Effector memory CD8-positive, alpha-beta T cell (primary cell): ENCODE data around the gene CCDC192.
"Not testable (repeated sequence)": the region's sequence is repeated elsewhere in the genome, so short reads cannot be mapped to it uniquely, and the experiment has no call there.

Source experiments
- ATAC-seq: fragments of 150-1000 bp; cut with Tn5 transposase; replicated peaks from 2 replicates; pipeline ENCODE4 v1.10.0; 2021; ENCODE audit warnings: mild to moderate bottlenecking, moderate library complexity
- DNase-seq, 3 experiments: peaks; one replicate each; pipeline ENCODE4 v3.0.0; 2021
- H3K27ac Mint-ChIP-seq, 2 donors: one replicate each; pipeline ENCODE4 v1.8.0; 2022; ENCODE audit warnings: mild to moderate bottlenecking in 2 of 2, mixed read lengths in 2 of 2, moderate library complexity in 2 of 2
- H3K27me3 Mint-ChIP-seq, 2 donors: one replicate each; pipeline ENCODE4 v1.8.0; 2022; ENCODE audit warnings: mixed read lengths in 2 of 2
- H3K36me3 Mint-ChIP-seq: one replicate; pipeline ENCODE4 v1.8.0; 2022; ENCODE audit warnings: mild to moderate bottlenecking, moderate library complexity, mixed read lengths; ENCODE audit not compliant: insufficient read depth
- H3K4me1 Mint-ChIP-seq, 2 donors: one replicate each; pipeline ENCODE4 v1.8.0; 2022; ENCODE audit warnings: low read depth in 2 of 2, mixed read lengths in 2 of 2
- H3K4me3 Mint-ChIP-seq, 2 donors: one replicate each; pipeline ENCODE4 v1.8.0; 2022; ENCODE audit warnings: mild to moderate bottlenecking in 2 of 2, mixed read lengths in 2 of 2, moderate library complexity in 2 of 2
- H3K9me3 Mint-ChIP-seq, 2 donors: one replicate each; pipeline ENCODE4 v1.8.0; 2022; ENCODE audit warnings: mixed read lengths in 2 of 2

Gene CCDC192

DNA sequence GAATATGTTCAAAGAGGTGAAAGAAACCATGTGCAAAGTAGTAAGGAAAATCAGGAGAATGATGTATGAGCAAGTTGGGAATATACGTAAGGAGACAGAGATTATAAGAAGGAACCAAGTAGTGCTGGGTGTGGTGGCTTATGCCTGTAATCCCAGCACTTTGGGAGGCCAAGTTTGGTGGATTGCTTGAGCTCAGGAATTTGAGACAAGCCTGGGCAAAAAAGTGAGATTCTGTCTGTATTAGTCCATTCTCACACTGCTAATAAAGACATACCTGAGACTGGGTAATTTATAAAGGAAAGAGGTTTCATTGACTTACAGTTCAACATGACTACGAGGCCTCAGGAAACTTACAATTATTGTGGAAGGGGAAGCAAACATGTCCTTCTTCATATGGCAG lies 88.7 kb downstream of the CCDC192 start:
- H3K9me3 Mint-ChIP-seq, result peaks cover 4 to 20% of the 10 kb centered on the region in 2 donors
- not testable (repeated sequence) for DNase-seq, H3K4me1 Mint-ChIP-seq, H3K36me3 Mint-ChIP-seq, H3K4me3 Mint-ChIP-seq, H3K27me3 Mint-ChIP-seq, ATAC-seq, H3K27ac Mint-ChIP-seq

DNA sequence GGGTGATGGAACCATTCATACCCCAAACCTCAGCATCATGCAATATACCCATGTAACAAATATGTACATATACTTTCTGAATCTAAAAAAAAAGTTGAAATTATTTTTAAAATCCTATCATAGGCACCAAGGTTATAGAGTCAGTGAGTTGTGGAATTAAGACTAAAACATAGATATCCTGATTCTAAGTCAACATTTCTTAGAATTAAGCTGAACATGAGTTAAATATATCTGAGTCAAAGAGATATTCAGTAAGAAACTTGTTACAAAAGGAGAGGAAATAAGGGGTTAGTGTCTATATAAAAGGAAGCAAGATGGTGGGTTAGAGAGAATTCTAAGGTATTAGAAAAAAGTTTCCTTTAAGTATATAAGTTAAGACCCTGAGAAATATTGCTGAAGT lies 89.9 kb downstream of the CCDC192 start:
- Mint-ChIP-seq H3K36me3 (no peaks in the 10 kb centered on the region), H3K9me3 (peaks cover 4 to 20% of the 10 kb centered on the region in 2 donors), H3K27ac (no peak overlapping the region), H3K4me1 (peaks cover 0 to 2% of the 10 kb centered on the region in 2 donors), H3K27me3 (peaks cover 0 to 2% of the 10 kb centered on the region in 2 donors), H3K4me3 (no peak overlapping the region)
- DNase-seq (no peak), ATAC-seq (no peak)

GRCh38 chr5:127793879-127794278 lies 90.7 kb downstream of the CCDC192 start:
- no peak for DNase-seq
- H3K27ac Mint-ChIP-seq, result no peak overlapping the region
- H3K27me3 Mint-ChIP-seq, result peaks cover 0 to 4% of the 10 kb centered on the region in 2 donors
- ATAC-seq, result no peak
- H3K36me3 Mint-ChIP-seq, result no peaks in the 10 kb centered on the region
- H3K9me3 Mint-ChIP-seq, result peaks cover 4 to 16% of the 10 kb centered on the region in 2 donors
- no peak overlapping the region for H3K4me3 Mint-ChIP-seq
- H3K4me1 Mint-ChIP-seq, result peaks cover 0 to 2% of the 10 kb centered on the region in 2 donors

- H3K27ac Mint-ChIP-seq, result no peak overlapping the region
- no peak overlapping the region for H3K4me3 Mint-ChIP-seq
- H3K27me3 Mint-ChIP-seq, result peaks cover 0 to 4% of the 10 kb centered on the region in 2 donors
- peaks cover 0 to 8% of the 10 kb centered on the region in 2 donors for H3K9me3 Mint-ChIP-seq
- H3K36me3 Mint-ChIP-seq, result no peaks in the 10 kb centered on the region
- DNase-seq (no peak), ATAC-seq (no peak)
- no peaks in the 10 kb centered on the region for H3K4me1 Mint-ChIP-seq
Measured at GRCh38 chr5:127796211-127796610, 93.0 kb downstream of the CCDC192 start.

GRCh38 chr5:127799293-127799905 lies 96.2 kb downstream of the CCDC192 start:
- no peak for DNase-seq
- no peaks in the 10 kb centered on the region for H3K36me3 Mint-ChIP-seq
- H3K27ac Mint-ChIP-seq, result no peak overlapping the region

GRCh38 chr5:127801751-127802476 lies 98.7 kb downstream of the CCDC192 start:
- no peaks in the 10 kb centered on the region for H3K9me3 Mint-ChIP-seq
- no peak overlapping the region for H3K4me3 Mint-ChIP-seq
- no peak overlapping the region for H3K27ac Mint-ChIP-seq
- no peaks in the 10 kb centered on the region for H3K4me1 Mint-ChIP-seq
- no peak for ATAC-seq
- no peaks in the 10 kb centered on the region for H3K36me3 Mint-ChIP-seq
- peaks cover 0 to 4% of the 10 kb centered on the region in 2 donors for H3K27me3 Mint-ChIP-seq
- DNase-seq, result no peak

More at GRCh38 chr5:127799293-127799905, 96.2 kb downstream of the CCDC192 start:
- no peak overlapping the region for H3K4me3 Mint-ChIP-seq
- no peak for ATAC-seq
- no peaks in the 10 kb centered on the region for H3K9me3 Mint-ChIP-seq
- H3K4me1 Mint-ChIP-seq, result no peaks in the 10 kb centered on the region
- peaks cover 0 to 4% of the 10 kb centered on the region in 2 donors for H3K27me3 Mint-ChIP-seq

DNA sequence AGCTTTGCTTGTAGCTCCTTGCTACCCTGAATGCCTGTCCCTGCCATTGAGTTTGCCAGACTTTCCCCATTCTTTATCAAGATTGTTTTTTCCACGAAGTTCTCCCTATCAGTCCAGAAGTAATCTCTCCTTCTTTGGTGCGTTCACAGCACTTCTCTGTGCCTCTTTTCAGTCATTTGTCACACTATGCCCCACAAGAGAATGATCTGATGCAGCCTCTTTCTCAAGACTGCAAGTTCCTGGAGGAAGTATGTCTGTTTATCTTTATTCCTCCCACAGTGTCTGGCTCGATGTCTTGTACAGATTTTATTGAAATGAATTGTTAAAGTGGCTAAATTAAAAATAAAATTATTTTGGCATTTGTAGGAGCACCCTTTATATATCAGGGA lies 99.3 kb downstream of the CCDC192 start:
- no peak for ATAC-seq
- no peak overlapping the region for H3K4me3 Mint-ChIP-seq
- no peak overlapping the region for H3K27ac Mint-ChIP-seq
- DNase-seq, result no peak
- H3K9me3 Mint-ChIP-seq, result no peaks in the 10 kb centered on the region
- H3K4me1 Mint-ChIP-seq, result no peaks in the 10 kb centered on the region
- H3K36me3 Mint-ChIP-seq, result no peaks in the 10 kb centered on the region
- H3K27me3 Mint-ChIP-seq, result peaks cover 0 to 4% of the 10 kb centered on the region in 2 donors

DNA sequence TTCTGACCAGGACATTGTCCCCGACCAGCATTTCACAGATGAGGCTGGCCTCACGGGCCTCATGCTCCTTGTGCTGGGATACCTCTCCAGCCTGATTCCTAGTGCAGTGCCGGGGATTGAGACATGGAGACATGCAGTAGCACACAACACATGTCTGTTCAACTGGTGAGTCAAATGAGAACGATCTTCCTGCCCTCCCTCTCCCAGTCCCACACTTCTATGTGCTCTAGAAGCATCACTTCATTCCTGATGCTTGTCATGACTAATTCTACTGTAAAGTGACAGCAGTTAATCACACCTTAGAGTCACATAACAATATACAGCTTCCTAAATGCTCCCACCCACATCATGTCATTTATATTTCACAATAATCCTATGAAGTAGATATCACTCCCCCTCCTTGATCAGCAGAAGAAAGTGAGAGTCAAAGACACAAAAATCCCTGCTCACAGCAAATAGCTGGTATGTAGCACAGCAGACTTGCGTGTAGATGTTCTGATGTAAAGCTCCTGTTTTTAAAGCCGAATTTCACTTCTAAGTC lies 101.8 kb downstream of the CCDC192 start:
- Mint-ChIP-seq H3K4me1 (no peaks in the 10 kb centered on the region), H3K9me3 (no peaks in the 10 kb centered on the region), H3K36me3 (no peaks in the 10 kb centered on the region), H3K27ac (no peak overlapping the region), H3K27me3 (peaks cover 0 to 5% of the 10 kb centered on the region in 2 donors), H3K4me3 (no peak overlapping the region)
- DNase-seq (no peak), ATAC-seq (no peak)

DNA sequence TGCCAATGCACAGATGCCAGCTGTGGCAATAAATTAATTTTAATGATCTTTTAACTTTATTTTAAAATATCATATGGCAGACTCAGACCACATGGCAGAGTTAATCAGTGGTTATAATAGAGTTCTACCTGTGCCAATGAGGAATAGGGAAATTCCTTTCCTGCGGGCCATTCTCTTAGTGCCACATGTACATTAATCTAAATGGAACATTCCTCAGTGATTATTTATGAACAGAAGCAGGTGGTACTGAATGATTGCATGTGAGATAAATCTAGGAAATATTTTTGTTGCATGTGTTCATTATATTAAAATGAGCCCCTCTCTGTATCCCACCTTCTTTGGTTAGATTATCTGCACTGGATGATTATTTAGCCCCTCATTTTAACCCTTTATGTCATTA lies 102.3 kb downstream of the CCDC192 start:
- ATAC-seq (no peak), DNase-seq (no peak)
- Mint-ChIP-seq H3K9me3 (no peaks in the 10 kb centered on the region), H3K27ac (no peak overlapping the region), H3K36me3 (no peaks in the 10 kb centered on the region), H3K27me3 (peaks cover 0 to 5% of the 10 kb centered on the region in 2 donors), H3K4me3 (no peak overlapping the region), H3K4me1 (no peaks in the 10 kb centered on the region)

DNA sequence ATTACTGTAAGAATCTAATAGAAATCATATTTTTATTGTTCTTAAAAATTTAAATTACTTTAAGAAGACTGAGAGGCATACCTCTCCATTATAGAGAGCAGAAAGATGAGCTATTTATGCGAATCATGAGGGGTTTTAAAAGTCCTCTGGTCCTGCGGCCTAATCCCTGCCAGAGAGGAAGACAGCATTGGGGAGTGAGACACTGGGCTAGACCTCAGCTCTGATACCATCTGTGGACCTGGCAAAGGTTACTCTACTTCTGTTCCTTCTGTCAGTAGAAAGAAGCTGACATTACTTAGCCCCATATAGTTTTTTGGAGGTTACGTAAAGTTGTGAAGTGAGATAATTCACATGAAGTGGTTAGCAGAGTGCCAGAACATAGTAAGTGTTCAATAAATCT lies 103.6 kb downstream of the CCDC192 start:
- DNase-seq, result no peak
- Mint-ChIP-seq H3K36me3 (no peaks in the 10 kb centered on the region), H3K9me3 (no peaks in the 10 kb centered on the region), H3K4me3 (no peak overlapping the region), H3K4me1 (no peaks in the 10 kb centered on the region), H3K27me3 (peaks cover 0 to 7% of the 10 kb centered on the region in 2 donors), H3K27ac (no peak overlapping the region)
- ATAC-seq, result no peak

- Mint-ChIP-seq H3K36me3 (no peaks in the 10 kb centered on the region), H3K9me3 (no peaks in the 10 kb centered on the region), H3K4me1 (no peaks in the 10 kb centered on the region), H3K27me3 (peaks cover 11 to 25% of the 10 kb centered on the region in 2 donors), H3K27ac (no peak overlapping the region), H3K4me3 (no peak overlapping the region)
- DNase-seq, result no peak
- ATAC-seq, result no peak
Measured at GRCh38 chr5:127809533-127809932, 106.3 kb downstream of the CCDC192 start.

DNA sequence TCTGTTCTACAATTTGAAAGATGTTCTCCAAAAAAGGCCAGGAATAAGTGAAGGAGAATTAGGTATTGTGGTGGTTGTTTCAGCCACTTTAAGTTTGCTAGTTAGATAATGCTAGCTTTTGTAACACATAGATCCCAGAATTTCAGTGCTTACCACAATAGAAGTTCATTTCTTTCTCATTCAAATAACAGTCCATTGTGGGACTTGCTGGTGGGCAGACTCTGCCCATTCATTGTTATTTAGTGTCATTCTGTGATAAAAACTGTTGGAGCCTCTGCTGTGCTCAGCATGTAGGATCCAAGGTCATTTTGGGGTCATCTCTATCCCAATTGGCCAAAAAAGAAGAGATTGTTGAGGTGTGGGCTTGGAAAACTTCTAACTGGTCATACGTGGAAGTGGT lies 106.8 kb downstream of the CCDC192 start:
- no peak overlapping the region for H3K27ac Mint-ChIP-seq
- no peak for ATAC-seq
- no peaks in the 10 kb centered on the region for H3K36me3 Mint-ChIP-seq
- no peaks in the 10 kb centered on the region for H3K9me3 Mint-ChIP-seq
- no peak overlapping the region for H3K4me3 Mint-ChIP-seq
- H3K4me1 Mint-ChIP-seq, result no peaks in the 10 kb centered on the region
- H3K27me3 Mint-ChIP-seq, result peaks cover 15 to 30% of the 10 kb centered on the region in 2 donors
- no peak for DNase-seq

GRCh38 chr5:127810707-127811490 lies 107.7 kb downstream of the CCDC192 start:
- H3K36me3 Mint-ChIP-seq, result no peaks in the 10 kb centered on the region
- peaks cover 21 to 32% of the 10 kb centered on the region in 2 donors for H3K27me3 Mint-ChIP-seq
- no peak overlapping the region for H3K27ac Mint-ChIP-seq
- H3K9me3 Mint-ChIP-seq, result no peaks in the 10 kb centered on the region
- no peak for ATAC-seq
- no peak for DNase-seq
- H3K4me3 Mint-ChIP-seq, result no peak overlapping the region
- no peaks in the 10 kb centered on the region for H3K4me1 Mint-ChIP-seq
